Smooth muscle cell (in vitro differentiated cells): Measurements from ENCODE around the gene NUTM1. TPM values are rescaled to one million over a fixed set of nuclear protein-coding genes. Genes with fewer than 3 reads are reported as not detected.

Experiments used
- DNase-seq: peaks from one replicate; lab custom pipeline; 2025; ENCODE audit not compliant: unreplicated experiment; lab: John Stamatoyannopoulos, UW
- H2AFZ ChIP-seq: fragments of 200-600 bp; sonication (generic); 2 replicates; pipeline ENCODE4 v1.6.0; 2016; ENCODE audit warnings: antibody characterized with exemption, low read depth, mild to moderate bottlenecking
- H3F3A ChIP-seq: fragments of 200-600 bp; sonication (generic); 2 replicates; pipeline ENCODE4 v1.6.0; 2017; ENCODE audit warnings: antibody characterized with exemption, low read depth
- H3K27ac ChIP-seq: fragments of 200-600 bp; sonication (generic); 2 replicates; pipeline ENCODE4 v1.5.1; 2016; ENCODE audit warnings: low read depth, mild to moderate bottlenecking
- H3K27me3 ChIP-seq: fragments of 200-600 bp; sonication (generic); 2 replicates; pipeline ENCODE4 v1.6.1; 2016; ENCODE audit warnings: low read depth, mild to moderate bottlenecking
- H3K36me3 ChIP-seq: fragments of 200-600 bp; sonication (generic); 2 replicates; pipeline ENCODE4 v1.5.1; 2016; ENCODE audit warnings: low read depth
- H3K4me1 ChIP-seq: fragments of 200-600 bp; sonication (generic); 2 replicates; pipeline ENCODE4 v1.5.1; 2016; ENCODE audit warnings: low read depth
- H3K4me2 ChIP-seq: fragments of 200-600 bp; sonication (generic); 2 replicates; pipeline ENCODE4 v1.6.0; 2016; ENCODE audit warnings: mild to moderate bottlenecking
- H3K4me3 ChIP-seq: fragments of 200-600 bp; sonication (generic); 2 replicates; pipeline ENCODE4 v1.5.1; 2016; ENCODE audit warnings: mild to moderate bottlenecking
- H3K79me2 ChIP-seq: fragments of 200-600 bp; sonication (generic); 2 replicates; pipeline ENCODE4 v1.6.0; 2016; ENCODE audit warnings: low read depth, mild to moderate bottlenecking
- H3K9ac ChIP-seq: fragments of 200-600 bp; sonication (generic); 2 replicates; pipeline ENCODE4 v1.6.0; 2016; ENCODE audit warnings: low read depth
- H3K9me3 ChIP-seq: fragments of 200-600 bp; sonication (generic); replicated peaks from 2 replicates; pipeline ENCODE4 v1.5.1; 2016; ENCODE audit warnings: low read depth
- H4K20me1 ChIP-seq: fragments of 200-600 bp; sonication (generic); 2 replicates; pipeline ENCODE4 v1.6.0; 2016; ENCODE audit warnings: low read depth
- WGBS: methylation state at CpG from one replicate; pipeline ENCODE4 v1.1.7; 2016; ENCODE audit warnings: low lambda C conversion rate; 5-methylcytosine and 5-hydroxymethylcytosine counted together
- polyA plus RNA-seq: library from polyadenylated mRNA; unstranded; fragments of >200 nt; fragmentation: Nextera tagmentation; extraction: Ambion mirVana; gene quantifications from 2 replicates; pipeline ENCODE4 v1.2.1, GENCODE V29; 2016
- total RNA-seq: library from RNA; depleted of rRNA; stranded (reverse); fragments of >200 nt; gene quantifications from 2 replicates; pipeline ENCODE4 v1.2.3, GENCODE V29; 2014
- TF ChIP-seq, protein P1 (sequence below): fragments of 200-600 bp; sonication (generic); IDR thresholded peaks from 2 replicates; pipeline ENCODE4 v1.5.1; 2017; ENCODE audit warnings: borderline replicate concordance, mild to moderate bottlenecking, antibody characterized with exemption; ENCODE audit not compliant: insufficient read depth, poor library complexity, severe bottlenecking

NUTM1 gene
- total and polyA plus RNA-seq, 2 experiments from 2014 or later: not detected

DNA sequence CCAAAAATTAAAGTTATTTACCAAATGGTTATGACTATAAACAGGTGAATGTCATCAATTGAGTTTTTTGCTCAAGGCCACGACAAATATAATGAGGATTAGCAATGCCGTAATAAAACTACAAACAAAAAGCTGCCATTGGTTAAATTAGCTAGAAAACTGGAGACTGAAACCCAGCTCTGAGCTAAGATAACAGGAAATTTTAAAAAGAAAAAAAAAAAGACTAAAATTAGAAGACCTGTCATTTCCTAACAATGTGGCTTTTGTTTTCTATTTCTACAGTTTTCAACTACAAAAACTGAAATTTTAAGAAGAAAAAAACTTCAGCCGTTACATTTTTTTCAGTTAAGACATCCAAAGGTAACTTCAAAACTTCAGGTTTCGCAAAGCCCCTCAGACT, 15.2 kb upstream of the NUTM1 start:
- H4K20me1 ChIP-seq: no peaks in the 10 kb centered on the region
- WGBS: 91% methylated on average over 4 of the region's 4 CpGs
- H3K4me1 ChIP-seq: no peaks in the 10 kb centered on the region
- no peak overlapping the region for H3K4me3 ChIP-seq
- no peak overlapping the region for H2AFZ ChIP-seq
- H3K4me2 ChIP-seq: no peak overlapping the region
- H3K9ac ChIP-seq: no peak overlapping the region
- no peaks in the 10 kb centered on the region for H3K27me3 ChIP-seq
- H3F3A ChIP-seq: no peaks in the 10 kb centered on the region
- TF ChIP-seq, protein P1, sequence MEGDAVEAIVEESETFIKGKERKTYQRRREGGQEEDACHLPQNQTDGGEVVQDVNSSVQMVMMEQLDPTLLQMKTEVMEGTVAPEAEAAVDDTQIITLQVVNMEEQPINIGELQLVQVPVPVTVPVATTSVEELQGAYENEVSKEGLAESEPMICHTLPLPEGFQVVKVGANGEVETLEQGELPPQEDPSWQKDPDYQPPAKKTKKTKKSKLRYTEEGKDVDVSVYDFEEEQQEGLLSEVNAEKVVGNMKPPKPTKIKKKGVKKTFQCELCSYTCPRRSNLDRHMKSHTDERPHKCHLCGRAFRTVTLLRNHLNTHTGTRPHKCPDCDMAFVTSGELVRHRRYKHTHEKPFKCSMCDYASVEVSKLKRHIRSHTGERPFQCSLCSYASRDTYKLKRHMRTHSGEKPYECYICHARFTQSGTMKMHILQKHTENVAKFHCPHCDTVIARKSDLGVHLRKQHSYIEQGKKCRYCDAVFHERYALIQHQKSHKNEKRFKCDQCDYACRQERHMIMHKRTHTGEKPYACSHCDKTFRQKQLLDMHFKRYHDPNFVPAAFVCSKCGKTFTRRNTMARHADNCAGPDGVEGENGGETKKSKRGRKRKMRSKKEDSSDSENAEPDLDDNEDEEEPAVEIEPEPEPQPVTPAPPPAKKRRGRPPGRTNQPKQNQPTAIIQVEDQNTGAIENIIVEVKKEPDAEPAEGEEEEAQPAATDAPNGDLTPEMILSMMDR: no peak
- DNase-seq: no peak
- H3K9me3 ChIP-seq: no peaks in the 10 kb centered on the region
- no peaks in the 10 kb centered on the region for H3K36me3 ChIP-seq
- no peaks in the 10 kb centered on the region for H3K79me2 ChIP-seq
- no peak overlapping the region for H3K27ac ChIP-seq

DNA sequence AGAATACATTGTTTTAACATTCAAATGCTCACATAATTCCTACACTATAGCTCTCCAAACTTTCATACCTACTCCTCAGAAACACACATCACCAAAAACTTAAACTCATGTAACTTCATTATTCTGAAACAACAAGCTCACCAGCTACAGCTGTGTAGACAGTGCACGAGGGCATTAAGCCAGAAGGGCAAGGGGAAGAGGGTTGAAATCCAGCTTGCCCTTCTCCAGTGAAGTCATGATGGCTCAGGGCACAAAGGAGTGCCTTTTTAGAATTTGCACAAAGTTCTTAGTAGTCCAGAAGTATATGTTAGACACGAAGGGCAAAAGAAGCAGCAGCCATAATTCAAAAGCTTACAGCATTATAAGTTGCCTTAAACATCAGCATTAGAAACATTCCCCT, 14.1 kb upstream of the NUTM1 start:
- H3K27me3 ChIP-seq: no peaks in the 10 kb centered on the region
- H3K9me3 ChIP-seq: no peaks in the 10 kb centered on the region
- DNase-seq: no peak
- H3K4me2 ChIP-seq: no peak overlapping the region
- no peak overlapping the region for H3K27ac ChIP-seq
- no peaks in the 10 kb centered on the region for H3K79me2 ChIP-seq
- TF ChIP-seq, protein P1: no peak
- H3K9ac ChIP-seq: no peak overlapping the region
- H3K36me3 ChIP-seq: no peaks in the 10 kb centered on the region
- no peaks in the 10 kb centered on the region for H4K20me1 ChIP-seq
- H3K4me3 ChIP-seq: no peak overlapping the region
- 79% methylated on average over 2 of the region's 2 CpGs for WGBS
- H3K4me1 ChIP-seq: no peaks in the 10 kb centered on the region
- H3F3A ChIP-seq: no peaks in the 10 kb centered on the region
- no peak overlapping the region for H2AFZ ChIP-seq

DNA sequence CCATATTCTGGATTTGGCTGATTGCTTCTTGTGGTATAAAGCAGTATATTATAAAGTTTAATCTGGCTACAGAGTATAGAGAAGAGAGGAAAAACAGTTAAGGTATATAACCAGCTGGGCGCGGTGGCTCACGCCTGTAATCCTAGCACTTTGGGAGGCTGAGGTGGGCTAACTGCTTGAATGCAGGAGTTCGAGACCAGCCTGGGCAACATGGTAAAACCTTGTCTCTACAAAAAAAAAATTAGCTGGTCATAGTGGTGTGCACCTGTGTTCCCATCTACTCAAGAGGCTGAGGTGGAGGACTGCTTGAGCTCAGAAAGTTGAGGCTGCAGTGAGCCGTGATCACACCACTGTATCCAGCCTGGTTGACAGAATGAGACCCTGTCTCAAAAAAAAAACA, 12.8 kb upstream of the NUTM1 start:
- TF ChIP-seq, protein P1: no peak
- Histone ChIP-seq H2AFZ (no peak overlapping the region), H3K79me2 (no peaks in the 10 kb centered on the region), H3K4me3 (no peak overlapping the region), H3K36me3 (no peaks in the 10 kb centered on the region), H3K9me3 (no peaks in the 10 kb centered on the region), H4K20me1 (no peaks in the 10 kb centered on the region), H3K27ac (no peak overlapping the region), H3F3A (no peaks in the 10 kb centered on the region), H3K9ac (no peak overlapping the region), H3K4me1 (no peaks in the 10 kb centered on the region), H3K4me2 (no peak overlapping the region), H3K27me3 (no peaks in the 10 kb centered on the region)
- DNase-seq: no peak
- WGBS: 97% methylated on average over 5 of the region's 5 CpGs

DNA sequence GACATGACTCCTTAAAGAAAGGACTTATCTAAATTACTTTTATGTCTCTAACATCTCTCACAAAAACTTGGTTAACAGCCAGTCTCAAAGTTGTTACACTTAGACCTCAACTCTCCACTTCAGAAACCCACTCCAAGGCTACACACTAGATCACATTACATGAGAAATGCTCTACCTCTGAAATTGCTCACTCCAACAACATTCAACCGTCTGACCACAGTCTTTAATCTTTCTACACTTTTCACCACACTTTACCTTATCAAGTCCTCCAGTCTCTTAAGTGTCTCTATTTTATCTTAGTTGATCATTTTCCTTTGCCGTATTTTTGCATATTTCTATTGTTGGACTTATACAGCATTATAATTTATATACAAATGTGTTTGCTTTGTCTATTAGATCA, 11.3 kb upstream of the NUTM1 start:
- no peaks in the 10 kb centered on the region for H3K79me2 ChIP-seq
- H3K4me2 ChIP-seq: no peak overlapping the region
- H3K9me3 ChIP-seq: no peaks in the 10 kb centered on the region
- TF ChIP-seq, protein P1: no peak
- no peaks in the 10 kb centered on the region for H3K27me3 ChIP-seq
- DNase-seq: no peak
- H3K27ac ChIP-seq: no peak overlapping the region
- no peaks in the 10 kb centered on the region for H4K20me1 ChIP-seq
- WGBS: 78% methylated on average over 2 of the region's 2 CpGs
- no peak overlapping the region for H3K9ac ChIP-seq
- H3K36me3 ChIP-seq: no peaks in the 10 kb centered on the region
- H3F3A ChIP-seq: no peaks in the 10 kb centered on the region
- no peak overlapping the region for H2AFZ ChIP-seq
- no peaks in the 10 kb centered on the region for H3K4me1 ChIP-seq
- H3K4me3 ChIP-seq: no peak overlapping the region
